Right hindlimb (tissue), 1 donor: ENCODE data around the gene OR8D4.
"Not testable (repeated sequence)": the region's sequence is repeated elsewhere in the genome, so short reads cannot be mapped to it uniquely, and the experiment has no call there.

Experiments used
- DNase-seq: peaks from one replicate; pipeline ENCODE4 v3.0.0-alpha.2; 2018

The OR8D4 gene

GRCh38 chr11:123901867-123902266 lies at the start of gene OR8D4:
Gene OR8D4 (plus strand): TSS chr11:123902167. CDS start chr11:123906432, 4,265 bp downstream.
- DNase-seq: no peak

GRCh38 chr11:123852321-123852720 lies 49.6 kb upstream of the OR8D4 start:
- DNase-seq: no peak

GRCh38 chr11:123853038-123853437 lies 48.9 kb upstream of the OR8D4 start:
- no peak for DNase-seq

- no peak for DNase-seq
These were observed 45.5 kb upstream of the OR8D4 start for GRCh38 chr11:123856444-123856843.

DNA sequence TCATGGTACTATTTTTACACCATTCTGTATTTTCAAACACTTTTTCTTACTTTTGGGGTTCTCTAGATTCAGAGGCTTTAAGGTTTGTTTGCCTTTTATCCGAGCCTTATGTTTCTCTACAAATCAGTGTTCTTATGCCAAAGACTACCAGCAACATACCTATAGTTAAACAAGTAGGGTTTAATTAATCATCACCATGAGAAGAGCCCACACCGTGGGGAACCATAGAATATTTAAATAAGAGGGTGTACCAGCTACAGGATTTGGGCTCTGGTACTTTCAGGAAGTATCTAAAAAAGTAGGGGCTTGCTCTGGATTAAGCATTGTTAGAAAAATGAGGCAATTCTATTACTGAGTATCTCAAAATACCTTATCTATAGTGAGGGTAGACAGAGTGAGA lies 42.2 kb upstream of the OR8D4 start:
- no peak for DNase-seq

- DNase-seq: not testable (repeated sequence)
These were observed 36.7 kb upstream of the OR8D4 start for GRCh38 chr11:123865293-123865692.

DNA sequence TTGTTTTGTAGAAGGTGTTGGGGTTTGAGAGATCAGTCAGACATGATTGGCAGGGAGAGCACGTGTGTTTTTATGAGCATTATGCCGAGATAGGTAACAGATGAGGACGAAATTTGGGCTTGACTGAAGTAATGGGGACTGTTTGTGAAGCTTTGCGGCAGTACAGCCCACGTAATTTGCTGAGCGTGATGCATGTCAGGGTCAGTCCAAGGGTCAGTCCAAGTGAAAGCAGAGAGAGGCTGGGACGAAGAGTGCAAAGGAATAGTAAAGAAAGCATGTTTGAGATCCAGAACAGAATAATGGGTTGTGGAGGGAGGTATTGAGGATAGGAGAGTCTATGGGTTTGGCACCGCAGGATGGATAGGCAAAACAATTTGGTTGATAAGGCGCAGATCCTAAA lies 34.2 kb upstream of the OR8D4 start:
- not testable (repeated sequence) for DNase-seq

DNA sequence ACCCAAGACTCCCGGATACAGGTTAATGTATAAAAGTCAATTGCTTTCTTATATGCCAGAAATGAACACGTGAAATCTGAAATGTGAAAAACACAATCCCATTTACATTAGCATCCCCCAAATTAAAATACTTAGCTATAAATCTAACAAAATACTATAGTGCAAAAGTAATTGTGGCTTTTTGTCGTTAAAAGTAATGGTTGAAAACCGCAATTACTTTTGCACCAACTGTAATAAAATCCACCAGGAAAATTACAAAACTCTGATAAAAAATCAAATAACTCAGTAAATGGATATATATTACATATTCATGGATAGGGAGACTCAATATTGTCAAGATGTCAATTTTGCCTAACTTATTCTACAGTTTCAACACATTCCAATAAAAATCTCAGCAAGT lies 21.1 kb upstream of the OR8D4 start:
- no peak for DNase-seq

- DNase-seq: no peak
These were observed 16.4 kb upstream of the OR8D4 start, which contains the start of gene TMEM225 for GRCh38 chr11:123885570-123885969. Gene TMEM225 (minus strand): TSS chr11:123885670. CDS start chr11:123885425, 245 bp downstream.

DNA sequence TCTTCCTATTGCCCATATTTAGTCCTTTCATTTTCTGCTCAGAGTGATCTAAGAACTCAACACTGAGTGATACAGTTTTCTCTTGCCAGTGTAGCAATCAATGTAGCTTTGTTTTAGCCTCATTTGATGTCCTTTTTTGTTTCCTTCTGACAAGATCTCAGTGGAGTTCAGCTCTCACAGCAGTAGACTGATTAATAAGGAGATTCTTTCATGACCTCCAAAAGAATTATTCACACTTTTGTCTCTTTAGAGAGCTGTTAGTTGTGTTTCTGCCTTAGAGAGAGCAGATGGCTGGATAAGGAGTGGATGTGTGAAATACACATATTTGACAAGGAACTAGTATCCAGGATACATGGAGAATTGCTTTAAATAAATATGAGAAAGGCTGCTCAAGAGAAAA lies 9.9 kb upstream of the OR8D4 start:
- DNase-seq: no peak

DNA sequence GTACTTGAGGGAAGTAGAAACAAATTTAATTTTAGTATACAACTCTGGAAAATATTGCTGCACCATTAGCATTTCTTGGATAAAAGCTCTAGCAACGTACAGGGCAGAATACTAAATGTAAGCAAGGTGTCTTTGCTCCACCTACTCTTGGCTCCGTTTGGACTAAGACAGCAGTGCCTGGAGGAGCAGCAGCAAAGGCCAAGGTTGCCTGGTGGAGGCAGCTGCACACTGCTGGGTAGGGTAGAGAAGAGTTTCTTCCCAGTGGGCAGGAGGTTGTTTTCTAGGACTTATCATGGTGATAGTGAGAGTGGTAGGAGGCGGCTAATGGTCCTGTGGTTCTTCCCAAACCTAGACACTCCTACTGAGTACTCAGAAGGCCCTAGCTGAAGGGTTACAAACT lies 2.2 kb upstream of the OR8D4 start:
- no peak for DNase-seq

GRCh38 chr11:123903932-123904331 lies 2.0 kb downstream of the OR8D4 start:
- DNase-seq: no peak

GRCh38 chr11:123904932-123905331 lies 3.0 kb downstream of the OR8D4 start:
- no peak for DNase-seq

DNA sequence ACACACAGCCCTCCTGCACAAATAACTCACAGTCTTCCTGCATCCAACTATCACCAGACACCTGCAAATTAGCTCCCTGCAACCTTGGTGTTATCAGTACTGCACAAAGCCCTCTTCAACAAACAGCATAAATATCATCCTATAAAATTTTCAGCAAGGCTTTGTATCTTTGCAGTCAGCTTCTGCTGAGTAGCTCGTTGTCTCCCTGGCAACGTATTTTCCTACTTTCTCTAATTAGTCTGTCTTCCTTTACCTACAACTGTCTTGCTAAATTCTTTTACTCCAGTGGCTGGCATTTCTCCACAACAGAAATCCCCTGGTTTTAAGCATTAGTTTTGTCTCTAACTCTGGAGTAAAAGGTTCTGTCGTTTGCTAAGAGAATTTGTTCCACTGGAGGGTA lies 3.9 kb downstream of the OR8D4 start:
- DNase-seq: no peak

GRCh38 chr11:123920943-123921342 lies 19.0 kb downstream of the OR8D4 start:
- DNase-seq: no peak

- no peak for DNase-seq
These were observed 22.1 kb downstream of the OR8D4 start for GRCh38 chr11:123924027-123924426.

- DNase-seq: no peak
These were observed 37.4 kb downstream of the OR8D4 start, which contains the start of gene OR4D5 for GRCh38 chr11:123939317-123939716. Gene OR4D5 (plus strand): TSS chr11:123939617. CDS start chr11:123939617, 0 bp downstream.

DNA sequence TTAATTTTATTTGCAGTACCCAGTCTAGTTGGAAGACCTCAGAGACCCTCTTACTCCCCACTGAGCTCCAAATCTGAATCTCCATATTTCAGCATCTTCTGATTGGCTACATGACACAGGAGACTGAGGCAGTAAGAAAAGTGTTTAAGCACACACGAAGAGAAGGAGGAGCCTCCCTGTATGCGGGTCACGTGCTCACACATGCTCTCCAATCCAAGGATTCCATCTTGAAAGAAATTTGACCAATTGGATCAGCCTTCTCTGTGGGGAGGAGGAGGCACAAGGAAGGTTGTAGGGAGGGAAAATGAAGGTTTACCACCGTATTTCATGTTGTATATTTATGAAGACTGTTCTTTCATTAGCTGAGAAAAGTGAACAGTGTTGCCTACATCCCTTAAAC lies 40.4 kb downstream of the OR8D4 start:
- DNase-seq: no peak

DNA sequence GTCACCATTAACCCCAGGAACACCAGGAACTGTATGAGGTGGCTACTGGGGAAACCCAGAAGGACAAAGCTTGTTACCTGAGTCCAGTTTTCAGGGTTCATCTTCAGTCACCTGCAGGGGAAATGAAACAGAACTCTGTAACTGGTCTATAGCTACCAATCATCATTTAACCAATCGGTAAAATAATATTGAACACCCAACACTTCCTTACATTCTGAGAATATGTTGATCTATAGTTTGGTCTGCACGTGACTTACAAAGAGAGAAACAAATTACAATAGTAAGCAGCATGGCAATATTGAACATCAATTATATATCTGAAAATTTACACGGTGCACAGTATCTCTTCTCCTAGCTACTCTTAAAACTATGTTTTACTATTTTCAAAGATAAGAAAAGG lies 41.8 kb downstream of the OR8D4 start, which contains the start of gene OR6T1:
OR6T1 (minus strand) TSS at position 101 of the 400 bp plus-strand sequence; CDS start at position 101, 0 bp downstream.
- DNase-seq: no peak

DNA sequence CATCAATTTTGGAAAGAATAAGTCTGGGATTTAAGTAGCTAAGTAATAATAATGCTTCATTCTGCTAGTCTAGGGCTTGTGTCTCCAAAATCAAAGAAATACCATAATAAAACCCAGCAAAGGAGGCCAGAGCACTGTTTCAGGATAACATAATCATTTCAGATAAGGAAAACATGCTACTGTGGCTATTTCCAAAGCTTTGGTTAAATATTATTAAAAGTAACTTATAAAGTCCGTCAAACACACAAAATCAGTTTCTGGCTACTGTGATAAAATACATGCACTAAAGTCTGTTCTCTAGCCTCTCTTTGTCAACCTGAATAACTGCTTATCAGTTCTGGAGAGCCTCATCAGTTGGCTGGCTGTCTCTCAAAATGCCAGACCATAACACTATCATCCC lies 43.2 kb downstream of the OR8D4 start:
- no peak for DNase-seq

DNA sequence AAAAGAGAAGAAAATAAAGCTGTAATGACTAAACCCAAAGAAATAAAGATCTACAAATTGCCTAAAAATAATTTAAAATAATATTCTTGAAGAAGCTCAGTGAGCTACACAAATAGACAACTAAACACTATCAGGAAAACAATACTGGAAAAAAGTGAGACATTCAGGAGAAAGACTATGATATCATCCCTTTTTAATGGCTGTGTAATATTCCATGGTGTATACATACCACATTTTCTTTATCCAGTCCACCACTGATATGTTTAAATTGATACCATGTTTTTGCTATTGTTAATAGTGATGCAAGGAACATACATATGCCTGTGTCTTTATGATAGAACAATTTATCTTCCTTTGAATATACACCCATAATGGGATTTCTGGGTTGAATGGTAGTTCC lies 54.8 kb downstream of the OR8D4 start:
- DNase-seq: no peak
